HCT116 (cell line): ENCODE results near the gene B3GNT2. TPM values are rescaled to one million over a fixed set of nuclear protein-coding genes. Genes with fewer than 3 reads are reported as not detected.

Experiments used
- ATAC-seq: fragments of 200-7000 bp; cut with Tn5 transposase; 2 replicates; pipeline ENCODE4 v1.9.1; 2020; ENCODE audit warnings: mild to moderate bottlenecking, moderate library complexity
- BruUV-seq: library from RNA; stranded (reverse); fragments of 400-500 nt; replicated peaks from 2 replicates; lab custom pipeline; 2021; lab: Mats Ljungman, UMichigan
- CTCF ChIA-PET: fragments of 300-600 bp; sonication (Branson Sonifier 250); formaldehyde crosslinking; loops from one replicate; lab custom pipeline; 2021; ENCODE audit warnings: antibody characterized with exemption; lab: Charles Lee
- POLR2A ChIA-PET: fragments of 300-600, 350-600 bp; sonication (Branson Sonifier 250); formaldehyde crosslinking; loops from one replicate; lab custom pipeline; 2021; ENCODE audit warnings: antibody characterized with exemption; lab: Charles Lee
- RAD21 ChIA-PET, 2 experiments: fragments of 300-600 bp; sonication (Branson Sonifier 250); formaldehyde crosslinking; loops; one replicate each; lab custom pipeline; 2023; ENCODE audit warnings: low total read pairs in 2 of 2; ENCODE audit not compliant: uncharacterized antibody in 2 of 2, unreplicated experiment in 2 of 2, low non-redundant PET in 1 of 2; lab: Charles Lee
- DNase-seq: peaks from one replicate; pipeline ENCODE4 v3.0.0-alpha.2; 2010; ENCODE audit warnings: low read depth, low spot score
- H2AFZ ChIP-seq: fragments of 200-600 bp; shearing (Covaris generic), sonication (generic); 2 replicates; pipeline ENCODE4 v1.6.1; 2017; ENCODE audit warnings: low read depth, mixed run types, mixed read lengths, antibody characterized with exemption, low read length; ENCODE audit not compliant: poor library complexity, severe bottlenecking
- H3K27ac ChIP-seq: 2 replicates; pipeline ENCODE4 v1.5.1; 2012; ENCODE audit warnings: low read depth, low read length
- H3K27me3 ChIP-seq: fragments of 200-600 bp; sonication (generic); 2 replicates; pipeline ENCODE4 v1.6.1; 2016; ENCODE audit warnings: mixed run types, low read length, mixed read lengths; ENCODE audit not compliant: insufficient read depth
- H3K36me3 ChIP-seq, 2 experiments: fragments of 200-500 bp in 1 of 2; fragments of 200-600 bp in 1 of 2; sonication (Bioruptor generic) in 1 of 2; sonication (generic) in 1 of 2; 2 replicates each; pipeline versions ENCODE4 v1.5.1 to v1.6.1; 2014 to 2016; ENCODE audit warnings: low read length in 2 of 2, inconsistent platforms in 1 of 2, mixed read lengths in 1 of 2, mixed run types in 1 of 2; ENCODE audit not compliant: insufficient read depth in 2 of 2, control insufficient read depth in 1 of 2
- H3K4me1 ChIP-seq, 2 experiments: fragments of 200-600 bp in 1 of 2; sonication (generic) in 1 of 2; 2 replicates each; pipeline versions ENCODE4 v1.5.1 to v1.6.1; 2012 to 2017; ENCODE audit warnings: low read length in 2 of 2, inconsistent platforms in 1 of 2, mild to moderate bottlenecking in 1 of 2, mixed read lengths in 1 of 2, mixed run types in 1 of 2, moderate library complexity in 1 of 2; ENCODE audit not compliant: insufficient read depth in 2 of 2, control insufficient read depth in 1 of 2
- H3K4me2 ChIP-seq: fragments of 200-600 bp; sonication (generic); 2 replicates; pipeline ENCODE4 v1.6.1; 2017; ENCODE audit warnings: mixed run types, low read length, mixed read lengths
- H3K4me3 ChIP-seq, 2 experiments: fragments of 200-600 bp in 1 of 2; sonication (generic) in 1 of 2; replicated peaks in 1 of 2; 2 replicates each; pipeline ENCODE4 v1.5.1; 2011 to 2016; ENCODE audit warnings: low read length in 2 of 2, control low read depth in 1 of 2, low read depth in 1 of 2, mild to moderate bottlenecking in 1 of 2, mixed read lengths in 1 of 2, mixed run types in 1 of 2
- H3K79me2 ChIP-seq: fragments of 200-600 bp; sonication (generic); 2 replicates; pipeline ENCODE4 v1.6.1; 2017; ENCODE audit warnings: mild to moderate bottlenecking, mixed run types, low read length, moderate library complexity, mixed read lengths; ENCODE audit not compliant: insufficient read depth
- H3K9ac ChIP-seq: fragments of 200-600 bp; sonication (generic); 2 replicates; pipeline ENCODE4 v1.6.1; 2016; ENCODE audit warnings: low read length, mixed read lengths
- H3K9me2 ChIP-seq: fragments of 200-600 bp; sonication (generic), shearing (Covaris generic); 2 replicates; pipeline ENCODE4 v1.6.1; 2017; ENCODE audit warnings: mixed run types, mild to moderate bottlenecking, moderate library complexity; ENCODE audit not compliant: insufficient read depth
- H3K9me3 ChIP-seq, 2 experiments: fragments of 200-500 bp in 1 of 2; fragments of 200-600 bp in 1 of 2; sonication (Bioruptor generic) in 1 of 2; sonication (generic) in 1 of 2; 2 replicates each; pipeline ENCODE4 v1.6.1; 2014 to 2017; ENCODE audit warnings: low read length in 2 of 2, mixed read lengths in 2 of 2, inconsistent platforms in 1 of 2, low read depth in 1 of 2, mild to moderate bottlenecking in 1 of 2, mixed run types in 1 of 2, moderate library complexity in 1 of 2; ENCODE audit not compliant: control insufficient read depth in 1 of 2, insufficient read depth in 1 of 2
- H4K20me1 ChIP-seq: fragments of 200-600 bp; sonication (generic), shearing (Covaris generic); 2 replicates; pipeline ENCODE4 v1.6.1; 2017; ENCODE audit warnings: mixed run types, mild to moderate bottlenecking, moderate library complexity; ENCODE audit not compliant: insufficient read depth
- ATF3 ChIP-seq: IDR thresholded peaks from 2 replicates; pipeline ENCODE4 v1.6.1; 2012
- CTCF ChIP-seq, 3 experiments: fragments of 200-600 bp in 1 of 3; sonication (generic) in 1 of 3; IDR thresholded peaks in 2 of 3; conservative IDR thresholded peaks in 1 of 3; 2 replicates each; pipeline ENCODE4 v1.5.1; 2012 to 2017; ENCODE audit warnings: low read depth in 2 of 3, low read length in 2 of 3, antibody characterized with exemption in 1 of 3, borderline replicate concordance in 1 of 3, control low read depth in 1 of 3, mild to moderate bottlenecking in 1 of 3, mixed read lengths in 1 of 3, mixed run types in 1 of 3, moderate library complexity in 1 of 3; ENCODE audit not compliant: insufficient read depth in 1 of 3
- EGR1 ChIP-seq: IDR thresholded peaks from 2 replicates; pipeline ENCODE4 v1.6.1; 2012; ENCODE audit warnings: low read depth
- ELF1 ChIP-seq: IDR thresholded peaks from 2 replicates; pipeline ENCODE4 v1.6.1; 2012; ENCODE audit warnings: low read depth, borderline replicate concordance
- EZH2 ChIP-seq: fragments of 200-600 bp; sonication (generic); IDR thresholded peaks from 2 replicates; pipeline ENCODE4 v1.6.1; 2017; ENCODE audit warnings: antibody characterized with exemption, mixed run types
- FOSL1 ChIP-seq: IDR thresholded peaks from 2 replicates; pipeline ENCODE4 v1.6.1; 2012; ENCODE audit warnings: low read depth
- JUND ChIP-seq: IDR thresholded peaks from 2 replicates; pipeline ENCODE4 v1.6.1; 2012
- POLR2A ChIP-seq: IDR thresholded peaks from 2 replicates; pipeline ENCODE4 v1.7.0; 2011; ENCODE audit warnings: borderline replicate concordance; ENCODE audit not compliant: insufficient read depth, insufficient read length; ENCODE audit errors: extremely low read depth
- POLR2AphosphoS5 ChIP-seq: IDR thresholded peaks from 2 replicates; pipeline ENCODE4 v1.6.1; 2011; ENCODE audit warnings: mild to moderate bottlenecking, low read depth, low read length, moderate library complexity
- REST ChIP-seq: IDR thresholded peaks from 2 replicates; pipeline ENCODE4 v1.6.1; 2012; ENCODE audit warnings: low read depth
- SRF ChIP-seq: IDR thresholded peaks from 2 replicates; pipeline ENCODE4 v1.6.1; 2012; ENCODE audit warnings: low read depth
- TCF7L2 ChIP-seq: IDR thresholded peaks from 2 replicates; pipeline ENCODE4 v1.7.0; 2011; ENCODE audit warnings: borderline replicate concordance, inconsistent platforms; ENCODE audit not compliant: insufficient read depth, insufficient read length; ENCODE audit errors: extremely low read depth
- YY1 ChIP-seq: IDR thresholded peaks from 2 replicates; pipeline ENCODE4 v1.6.1; 2011; ENCODE audit warnings: low read length, low read depth, moderate library complexity, mild to moderate bottlenecking; ENCODE audit not compliant: insufficient replicate concordance; ENCODE audit errors: extremely low read depth
- ZNF274 ChIP-seq: fragments of 200-500 bp; sonication (Bioruptor generic); IDR thresholded peaks from 2 replicates; pipeline ENCODE4 v1.6.1; 2014; ENCODE audit warnings: mild to moderate bottlenecking, low read depth, low read length, inconsistent platforms
- intact Hi-C: fragments of 100-400 bp; cut with micrococcal nuclease; formaldehyde crosslinking; loops from 2 replicates; pipeline ENCODE4 v1.10.0; 2022
- total RNA-seq: library from RNA; stranded (reverse); gene quantifications from one replicate; pipeline ENCODE4 v1.2.1, GENCODE V29; 2021; ENCODE audit not compliant: unreplicated experiment

B3GNT2 gene
- total RNA-seq, 1 experiment from 2014 or later: 21.5 TPM

GRCh38 chr2:62234755-62235655 is 39.1 kb downstream of the B3GNT2 start:
- no peaks in the 10 kb centered on the region for H4K20me1 ChIP-seq
- no peak overlapping the region for H2AFZ ChIP-seq
- H3K36me3 ChIP-seq: no peaks in the 10 kb centered on the region
- ATAC-seq: no peak
- no peaks in the 10 kb centered on the region for H3K4me1 ChIP-seq
- H3K9me2 ChIP-seq: no peaks in the 10 kb centered on the region
- no peak for DNase-seq
- no peak overlapping the region for H3K4me3 ChIP-seq
- no peaks in the 10 kb centered on the region for H3K79me2 ChIP-seq
- CTCF ChIA-PET: no interaction called here
- no peak overlapping the region for H3K9ac ChIP-seq
- RAD21 ChIA-PET: no interaction called here
- intact Hi-C loops: no loop called here
- TF ChIP-seq REST (no peak), ATF3 (no peak), ZNF274 (no peak), SRF (no peak), FOSL1 (no peak), JUND (no peak), EZH2 (no peak), YY1 (no peak), ELF1 (no peak), TCF7L2 (no peak), EGR1 (no peak), CTCF (IDR thresholded peaks at IDR 0.05 in 2 of 3, conservative IDR thresholded peaks at IDR 0.05 in 1 of 3; ENCODE audit: borderline replicate concordance in 1 of 3, insufficient read depth in 1 of 3, low read depth in 2 of 3, low read length in 2 of 3) (no peak), POLR2AphosphoS5 (no peak), POLR2A (no peak)
- H3K27me3 ChIP-seq: no peaks in the 10 kb centered on the region
- H3K27ac ChIP-seq: no peak overlapping the region
- no peak overlapping the region for H3K4me2 ChIP-seq
- POLR2A ChIA-PET: no interaction called here
- no TSS peak for BruUV-seq
- no peaks in the 10 kb centered on the region for H3K9me3 ChIP-seq
